Heart left ventricle (tissue), 16 donors: Measurements from ENCODE around the gene DLK2. TPM values are rescaled to one million over a fixed set of nuclear protein-coding genes. Genes with fewer than 3 reads are reported as not detected.

Source experiments
- ATAC-seq, 4 donors: fragments of 200-7000 bp; cut with Tn5 transposase; one replicate each; pipeline ENCODE4 v1.9.1; 2020 to 2022; ENCODE audit warnings: moderate library complexity in 4 of 4, mild to moderate bottlenecking in 3 of 4, moderate number of reproducible peaks in 1 of 4
- DNase-seq, 5 donors: peaks; one replicate each; pipeline ENCODE4 v3.0.0-alpha.2; 2020
- H3K27ac ChIP-seq, 12 donors: fragments of 200-600 bp; sonication (generic) in 4 of 12; one replicate each; pipeline versions ENCODE4 v1.5.0 to v1.8.0; 2016 to 2022; ENCODE audit warnings: mild to moderate bottlenecking in 2 of 12
- H3K27me3 ChIP-seq, 9 donors: fragments of 200-600 bp; sonication (generic) in 2 of 9; one replicate each; pipeline versions ENCODE4 v1.5.1 to v1.8.0; 2016 to 2022; ENCODE audit warnings: mild to moderate bottlenecking in 3 of 9
- H3K36me3 ChIP-seq, 9 donors: fragments of 200-600 bp; sonication (generic) in 2 of 9; one replicate each; pipeline versions ENCODE4 v1.5.0 to v1.8.0; 2018 to 2022; ENCODE audit warnings: mild to moderate bottlenecking in 2 of 9
- H3K4me1 ChIP-seq, 12 donors: fragments of 200-600 bp; sonication (generic) in 4 of 12; one replicate each; pipeline versions ENCODE4 v1.5.0 to v1.8.0; 2016 to 2022; ENCODE audit warnings: mild to moderate bottlenecking in 3 of 12
- H3K4me3 ChIP-seq, 12 donors: fragments of 200-600 bp; sonication (generic) in 4 of 12; one replicate each; pipeline versions ENCODE4 v1.5.0 to v1.8.0; 2017 to 2022; ENCODE audit warnings: mild to moderate bottlenecking in 9 of 12, moderate library complexity in 4 of 12
- H3K9me3 ChIP-seq, 12 donors: fragments of 200-600 bp; sonication (generic) in 4 of 12; one replicate each; pipeline versions ENCODE4 v1.5.0 to v1.8.0; 2016 to 2022; ENCODE audit warnings: mild to moderate bottlenecking in 1 of 12
- CTCF ChIP-seq, 12 donors: fragments of 200-600 bp; sonication (generic) in 4 of 12; IDR thresholded peaks; one replicate each; pipeline versions ENCODE4 v1.5.0 to v1.8.0; 2018 to 2022; ENCODE audit warnings: antibody characterized with exemption in 12 of 12, mild to moderate bottlenecking in 5 of 12
- POLR2A ChIP-seq, 2 donors: fragments of 450-650 bp; IDR thresholded peaks; one replicate each; pipeline ENCODE4 v1.6.1; 2017; ENCODE audit warnings: antibody characterized with exemption in 2 of 2, mild to moderate bottlenecking in 2 of 2, moderate library complexity in 2 of 2
- WGBS, 4 donors: extraction: QIAGEN DNeasy Blood & Tissue Kit in 2 of 4; methylation state at CpG; one replicate each; pipeline versions ENCODE4 v1.1.5 to v1.1.7; 2013 to 2018; 5-methylcytosine and 5-hydroxymethylcytosine counted together
- intact Hi-C, 10 donors: fragments of 100-400 bp; cut with DNase I; formaldehyde crosslinking; loops; one replicate each; pipeline versions ENCODE4 v1.11.1 to v1.14.2; 2022
- polyA plus RNA-seq, 2 donors: library from polyadenylated mRNA; stranded (reverse); fragments of 200-250 nt; gene quantifications; one replicate each; pipeline ENCODE4 v1.2.3, GENCODE V29; 2013
- total RNA-seq, 9 donors: library from RNA; depleted of rRNA in 2 of 9; stranded (reverse); fragments of >200 nt in 2 of 9; fragmentation: NEBNext Ultra II Directional in 3 of 9; extraction: Animal tissue kit (Norgen Biotek cat#: 25700) in 3 of 9; gene quantifications; one replicate each; pipeline versions ENCODE4 v1.1.0 to v1.2.4, GENCODE V29; 2016 to 2023
- donor health status: ischemic (EF 13 %, LVEDD 7.1; RV severe dilation, severe dysfunction).
- donor health status: healthy with polysubstance abuse.
- donor health status: DM: no; HTN: yes; CAD: no.
- donor health status: DM: no; HTN: no; CAD: no.
- donor health status: ischemic (EF 25% LVEDD 6.9; RV normal size, moderate dysfunction).
- donor health status: ischemic (EF 25% LVEDD 5.7; RV mildly dilated, moderate dysfunction).
- donor health status: healthy.
- donor health status: DM: yes; HTN: yes; CAD: no.
- donor health status: ischemic (EF 35%, LVEDD 5.7; RV mildly dilated, moderate dysfunction).
- donor health status: nonischemic (EF 11% LVEDD 7.7; RV severe dilation, severe dysfunction).
- donor health status: DM: yes; HTN: yes; CAD: no.
- donor health status: PGD.
- donor health status: ischemic (EF 29% LVEDD 5.4; RV normal size, mild dysfunction).
- donor health status: nonischemic (EF 23%, LVEDD 6.1; RV moderate dilation, normal function).

The DLK2 gene
- total and polyA plus RNA-seq, 11 donors = 0.61 to 8.1 (median 2.7) TPM

- WGBS, 4 donors = 1 to 3% (median 1%) methylated on average over 34 of the region's 34 CpGs
- intact Hi-C loops = no loop called here
- H3K27ac ChIP-seq = peak within 1 kb of the TSS; percentile 49 to 89 (median 80)
- H3K36me3 ChIP-seq = peaks cover 0 to 14% (median 0%) of the 10 kb centered on the region in 9 donors
- H3K4me3 ChIP-seq = peak within 1 kb of the TSS; percentile 70 to 89 (median 75)
- peaks cover 8 to 51% (median 33%) of the 10 kb centered on the region in 12 donors for H3K4me1 ChIP-seq
- peak in 1 of 2 donors; percentile 53 for TF ChIP-seq POLR2A (IDR thresholded peaks at IDR 0.05)
- TF ChIP-seq CTCF (IDR thresholded peaks at IDR 0.05) = no peak
- no peaks in the 10 kb centered on the region for H3K27me3 ChIP-seq
- no peaks in the 10 kb centered on the region for H3K9me3 ChIP-seq
- ATAC-seq (peak; percentile 95 to 100 (median 100)), DNase-seq (peak; percentile 91 to 96 (median 94))
These were observed 22.1 kb upstream of the DLK2 start, which contains the start of gene TJAP1 for GRCh38 chr6:43477235-43478007. Gene TJAP1, plus strand, starts transcription at chr6:43477570. Its CDS starts 21,432 bp downstream, at chr6:43499002.

GRCh38 chr6:43476746-43477145 lies 21.4 kb upstream of the DLK2 start:
- Histone ChIP-seq H3K4me3 (peak overlapping the region in 11 of 12 donors; percentile 70 to 89 (median 76)), H3K4me1 (peaks cover 8 to 48% (median 28%) of the 10 kb centered on the region in 12 donors), H3K27me3 (no peaks in the 10 kb centered on the region), H3K9me3 (no peaks in the 10 kb centered on the region), H3K36me3 (peaks cover 0 to 14% (median 0%) of the 10 kb centered on the region in 9 donors), H3K27ac (peak overlapping the region in 11 of 12 donors; percentile 9 to 89 (median 84))
- intact Hi-C loops = no loop called here
- no peak for DNase-seq
- WGBS, 4 donors = 43 to 54% (median 47%) methylated on average over 2 of the region's 2 CpGs
- ATAC-seq = no peak
- TF ChIP-seq POLR2A (IDR thresholded peaks at IDR 0.05) (no peak), CTCF (IDR thresholded peaks at IDR 0.05) (no peak)

DNA sequence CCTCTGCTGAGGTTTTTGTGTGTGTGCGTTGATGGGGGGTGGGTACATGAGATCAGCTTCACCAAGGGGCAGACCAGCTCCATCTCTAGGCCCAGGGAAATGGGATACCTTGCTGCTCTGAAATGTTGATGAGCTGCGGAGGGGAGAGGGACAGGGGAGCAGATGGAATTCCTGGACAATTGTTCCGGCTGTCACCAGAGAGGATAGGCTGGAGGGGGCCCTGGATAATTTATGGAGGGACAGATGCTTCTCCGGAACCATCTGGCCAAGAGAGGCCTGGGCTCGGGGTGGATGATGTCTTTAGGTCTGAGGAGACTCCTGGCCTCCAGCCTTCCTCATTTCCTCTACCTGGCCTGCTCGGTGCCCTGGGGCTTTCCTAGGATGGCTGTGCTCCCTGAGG lies 20.2 kb upstream of the DLK2 start:
- TF ChIP-seq POLR2A (IDR thresholded peaks at IDR 0.05) = no peak
- TF ChIP-seq CTCF (IDR thresholded peaks at IDR 0.05) = no peak
- Histone ChIP-seq H3K36me3 (peaks cover 0 to 8% (median 0%) of the 10 kb centered on the region in 9 donors), H3K4me3 (no peak overlapping the region), H3K4me1 (peaks cover 8 to 39% (median 23%) of the 10 kb centered on the region in 12 donors), H3K27me3 (no peaks in the 10 kb centered on the region), H3K9me3 (no peaks in the 10 kb centered on the region), H3K27ac (no peak overlapping the region)
- DNase-seq (no peak), ATAC-seq (no peak)
- intact Hi-C loops = no loop called here
- 82 to 92% (median 87%) methylated on average over 6 of the region's 6 CpGs for WGBS, 4 donors

- H3K27ac ChIP-seq = peak overlapping the region in 2 of 12 donors; percentile 12 to 26
- TF ChIP-seq CTCF (IDR thresholded peaks at IDR 0.05) (no peak), POLR2A (IDR thresholded peaks at IDR 0.05) (no peak)
- ATAC-seq = no peak
These were observed 17.2 kb upstream of the DLK2 start for GRCh38 chr6:43472515-43472914.

More at GRCh38 chr6:43472515-43472914, 17.2 kb upstream of the DLK2 start:
- H3K4me1 ChIP-seq = peaks cover 0 to 35% (median 4%) of the 10 kb centered on the region in 12 donors
- H3K27me3 ChIP-seq = no peaks in the 10 kb centered on the region
- no peaks in the 10 kb centered on the region for H3K36me3 ChIP-seq
- no peak overlapping the region for H3K4me3 ChIP-seq
- 96 to 98% (median 96%) methylated on average over 4 of the region's 4 CpGs for WGBS, 4 donors
- H3K9me3 ChIP-seq = no peaks in the 10 kb centered on the region
- DNase-seq = no peak
- intact Hi-C loops = no loop called here
